CD4-positive, alpha-beta T cell treated with Interleukin-12 subunit alpha and Interleukin-12 subunit beta, for 1 hour (primary cell): ENCODE data around the gene TXK.
A peak's percentile ranks its signal among the peaks of the same experiment; 100 is the strongest.

ENCODE experiments used
- DNase-seq: peaks from one replicate; pipeline ENCODE4 v3.0.0-alpha.2; 2020

The TXK gene

DNA sequence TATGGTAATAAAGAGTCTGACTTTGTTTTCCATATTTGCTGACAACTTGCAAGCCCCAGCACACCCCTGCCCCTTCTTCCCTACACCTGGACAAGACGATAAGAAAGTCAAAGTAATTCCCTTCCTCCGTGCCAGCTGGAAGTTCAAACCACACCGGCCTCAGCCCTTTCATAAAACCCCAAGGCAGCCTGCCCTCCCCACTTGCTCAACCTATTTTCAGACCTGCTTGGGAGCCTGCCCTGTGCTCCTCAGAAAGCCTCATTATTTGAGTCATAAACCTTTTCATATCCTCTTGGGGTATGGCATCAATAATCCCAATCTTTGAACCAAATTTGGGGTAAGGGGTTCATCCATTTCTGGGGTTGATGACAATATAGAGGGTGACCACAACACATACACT lies 88.0 kb downstream of the TXK start:
- no peak for DNase-seq

DNA sequence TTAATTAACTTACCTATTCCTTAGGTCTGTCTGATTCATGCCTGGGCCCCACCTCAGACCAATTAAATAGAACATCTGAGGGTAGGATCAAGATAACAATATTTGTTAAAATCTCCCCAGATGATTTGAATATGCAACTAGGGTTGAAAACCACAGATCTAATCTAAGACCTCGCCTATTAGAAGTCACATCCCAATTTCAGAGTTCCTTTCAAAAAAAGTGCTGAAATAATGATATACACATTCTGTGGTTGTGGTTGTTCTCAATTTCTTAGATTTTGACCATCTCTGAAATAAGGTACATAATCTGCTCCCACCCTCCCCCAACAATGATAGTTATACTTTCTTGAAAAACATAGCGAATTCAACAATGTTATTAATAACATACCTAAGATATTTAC lies 89.8 kb downstream of the TXK start:
- DNase-seq, result no peak

DNA sequence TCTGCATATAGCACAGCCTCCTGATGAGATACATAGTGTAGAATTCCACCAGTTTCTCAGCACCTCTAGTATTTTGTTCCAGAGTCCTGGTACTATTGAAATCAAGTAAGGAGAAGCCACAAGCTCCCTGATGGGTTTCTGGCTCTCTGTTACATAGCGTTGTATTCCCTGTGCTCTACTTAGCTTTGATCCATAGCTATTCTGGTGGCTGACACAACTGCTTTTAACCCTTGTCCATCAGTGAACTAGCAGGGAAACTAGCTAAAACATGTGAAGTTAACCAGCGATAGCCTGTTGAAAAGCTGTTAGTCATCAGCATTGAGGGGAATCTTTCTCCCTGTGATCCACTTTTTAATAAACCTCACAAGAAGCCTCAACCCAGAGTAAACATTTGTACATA lies 90.5 kb downstream of the TXK start:
- DNase-seq, result no peak

DNA sequence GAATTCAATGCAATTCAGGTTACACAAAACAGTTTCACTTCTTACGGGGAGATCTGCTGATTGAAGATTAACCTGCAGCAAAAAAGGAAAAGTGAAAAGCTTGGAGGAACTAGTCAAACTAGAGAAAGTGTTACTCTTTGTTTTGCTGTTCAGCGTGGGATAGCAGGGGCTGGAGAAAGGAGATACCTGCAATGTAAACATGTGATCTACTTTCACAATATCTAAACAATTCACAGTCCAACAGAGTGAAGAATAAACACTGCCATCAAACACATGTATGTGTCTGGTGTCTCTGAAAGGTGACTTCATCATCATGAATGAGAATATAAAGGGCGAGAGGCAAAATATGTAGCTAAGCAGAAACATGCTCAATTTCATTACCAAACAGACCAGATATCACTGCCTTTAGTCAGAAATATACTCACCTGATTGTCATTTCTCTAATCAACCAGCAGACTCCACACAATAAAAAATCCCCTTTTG lies 91.0 kb downstream of the TXK start:
- no peak for DNase-seq

DNA sequence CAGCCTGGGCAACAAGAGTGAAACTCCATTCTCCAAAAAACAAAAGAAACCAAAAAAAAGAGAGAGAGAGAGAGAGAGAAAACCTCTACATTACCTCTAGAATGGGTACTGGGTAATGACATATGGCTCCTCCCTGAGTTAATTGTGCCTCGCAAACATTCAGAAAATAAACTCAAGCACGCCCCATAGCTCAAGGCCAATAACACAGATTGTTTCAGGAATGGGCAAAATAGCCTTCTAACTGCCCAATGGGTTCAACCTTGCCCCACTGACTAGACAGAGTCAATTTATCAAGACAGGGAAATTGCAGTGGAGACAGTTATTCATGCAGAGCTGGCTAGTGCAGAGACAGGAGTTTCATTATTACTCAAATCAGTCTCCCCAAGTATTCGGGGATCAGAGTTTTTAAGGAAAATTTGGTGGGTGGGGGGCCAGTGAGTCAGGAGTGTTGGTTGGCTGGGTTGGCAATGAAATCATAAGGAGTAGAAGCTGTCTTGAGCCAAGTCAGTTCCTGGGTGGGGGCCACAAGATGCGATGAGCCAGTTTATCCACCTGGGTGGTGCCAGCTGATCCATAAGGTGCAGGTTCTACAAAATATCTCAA lies 92.4 kb downstream of the TXK start:
- no peak for DNase-seq

DNA sequence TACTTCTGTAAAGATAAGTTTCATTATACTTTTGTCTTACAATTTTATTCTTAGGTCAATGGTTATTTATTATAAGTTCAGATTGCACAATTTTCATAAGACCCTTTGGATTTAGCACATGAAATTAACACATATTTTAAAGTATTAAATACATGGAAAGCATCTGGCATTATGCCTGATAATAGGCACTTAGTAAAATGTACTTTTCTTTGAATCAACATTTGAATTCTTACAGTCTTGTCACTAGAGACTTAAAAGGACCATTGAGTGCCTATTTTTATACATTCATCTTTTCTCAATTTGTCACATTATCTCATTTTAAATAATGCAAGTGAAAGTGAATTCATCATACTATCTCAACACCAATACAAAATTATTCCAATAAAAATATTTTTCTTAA lies 94.5 kb downstream of the TXK start:
- no peak for DNase-seq

DNA sequence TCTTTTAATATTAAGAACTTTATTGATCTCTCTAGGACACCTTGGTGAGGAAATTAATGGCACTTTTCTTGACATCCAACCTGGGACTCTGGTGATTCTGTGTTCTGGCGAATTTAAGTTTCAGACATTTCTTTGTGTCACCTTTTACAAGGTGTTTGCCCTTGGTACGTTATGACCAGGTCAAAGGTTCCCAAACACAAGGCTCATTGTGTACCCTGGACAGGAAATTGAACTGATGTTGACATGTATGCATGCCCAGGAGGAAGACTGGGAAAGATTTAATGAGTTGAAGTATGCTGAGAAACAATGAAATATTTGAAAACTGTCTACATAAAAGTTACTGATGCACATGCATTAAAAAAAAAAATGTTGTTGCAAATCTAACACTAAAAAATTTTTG lies 95.4 kb downstream of the TXK start:
- DNase-seq, result no peak

DNA sequence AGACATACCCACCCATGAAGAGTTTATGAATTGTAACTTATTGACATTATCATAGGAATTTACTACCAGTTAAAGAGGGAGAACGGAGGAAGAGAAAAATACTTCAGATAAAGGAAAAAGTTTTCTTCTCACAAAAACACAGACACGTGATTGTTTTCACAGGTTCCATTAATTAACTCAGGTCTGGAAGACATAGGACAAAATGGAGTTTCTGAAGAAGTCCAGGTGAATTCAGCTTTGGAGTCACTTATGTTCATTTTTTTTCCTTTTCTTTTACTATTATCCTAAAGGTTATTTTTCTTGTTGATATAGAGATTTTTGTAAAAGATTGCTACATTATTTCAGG lies 97.0 kb downstream of the TXK start:
- no peak for DNase-seq

DNA sequence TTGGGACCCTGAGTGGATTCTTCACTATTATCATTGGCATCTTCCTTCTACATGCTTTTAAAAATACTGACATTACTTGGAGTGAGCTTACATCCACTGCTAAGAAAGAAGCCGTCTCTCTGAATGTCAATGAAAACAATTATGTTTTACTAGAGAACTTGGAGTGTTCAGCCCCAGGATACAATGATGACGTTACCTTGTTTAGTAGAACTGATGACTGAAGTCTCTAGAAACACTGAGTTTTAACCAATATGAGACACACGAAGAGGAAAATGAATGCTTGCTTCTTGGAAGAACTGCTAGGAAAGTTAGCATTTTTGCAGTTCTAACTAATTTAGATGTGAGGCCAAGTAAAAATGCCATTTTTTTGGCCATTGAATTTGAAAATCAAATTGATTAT lies 98.1 kb downstream of the TXK start:
- no peak for DNase-seq

DNA sequence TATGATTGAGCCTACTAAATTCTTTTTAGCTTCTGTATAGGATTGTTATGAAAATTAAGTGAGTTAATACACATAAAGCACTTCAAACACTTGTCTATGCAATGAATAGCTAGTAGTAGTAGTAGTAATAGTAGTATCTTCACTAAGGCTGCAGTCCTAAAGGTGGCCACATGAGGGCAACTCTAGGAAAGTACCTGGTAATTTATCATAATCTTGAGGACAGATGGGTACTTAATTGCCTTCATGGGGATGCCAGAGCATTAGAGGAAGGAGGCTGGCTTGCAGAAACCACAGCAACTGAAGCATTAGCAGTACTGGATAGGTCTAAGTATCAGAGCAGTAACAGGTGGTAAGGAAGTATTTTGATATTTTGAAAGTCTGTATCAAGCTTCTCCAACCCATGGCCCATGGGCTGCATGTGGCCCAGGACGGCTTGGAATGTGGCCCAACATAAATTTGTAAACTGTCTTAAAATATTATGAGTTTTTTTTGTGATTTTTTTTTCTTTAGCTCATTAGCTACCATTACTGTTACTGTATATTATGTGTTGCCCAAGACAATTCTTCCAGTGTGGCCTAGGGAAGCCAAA lies 100.1 kb downstream of the TXK start:
- peak; percentile 67 for DNase-seq

DNA sequence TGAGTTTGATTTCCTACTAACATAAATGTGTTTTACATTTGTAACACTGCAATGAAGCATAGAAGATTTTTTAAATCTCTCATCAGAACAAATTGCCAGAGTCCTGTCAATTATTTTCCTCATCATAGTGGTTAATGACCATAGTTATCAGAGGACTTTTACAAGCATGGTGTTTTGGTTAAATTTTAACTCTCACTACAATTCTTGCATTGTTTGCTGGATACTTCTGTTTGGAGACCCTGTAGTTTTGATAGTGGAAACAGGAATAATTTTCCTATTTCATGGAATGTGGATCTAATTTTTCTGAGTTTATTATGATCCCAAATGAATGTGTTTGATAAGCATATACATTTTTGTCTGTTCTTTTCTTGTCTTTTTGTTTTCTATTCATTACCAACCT lies 100.6 kb downstream of the TXK start:
- DNase-seq, result no peak

DNA sequence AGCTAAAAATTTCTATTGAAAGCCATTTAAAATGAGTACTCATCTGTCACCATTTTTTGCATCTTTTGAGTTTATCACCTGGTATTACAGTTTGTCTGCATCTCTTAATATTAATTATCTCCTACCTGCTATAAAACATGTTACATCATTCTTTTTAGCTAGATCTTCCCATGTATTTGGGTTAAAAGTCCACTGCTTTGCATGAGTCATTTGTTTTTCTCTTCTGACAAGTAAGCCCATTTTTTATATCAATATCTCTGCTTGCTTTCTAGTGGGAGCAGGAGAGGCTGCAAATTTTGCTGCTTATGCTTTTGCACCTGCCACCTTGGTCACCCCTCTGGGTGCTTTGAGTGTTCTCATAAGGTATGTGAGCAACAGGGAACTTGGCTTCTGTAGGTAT lies 101.3 kb downstream of the TXK start:
- DNase-seq, result no peak

DNA sequence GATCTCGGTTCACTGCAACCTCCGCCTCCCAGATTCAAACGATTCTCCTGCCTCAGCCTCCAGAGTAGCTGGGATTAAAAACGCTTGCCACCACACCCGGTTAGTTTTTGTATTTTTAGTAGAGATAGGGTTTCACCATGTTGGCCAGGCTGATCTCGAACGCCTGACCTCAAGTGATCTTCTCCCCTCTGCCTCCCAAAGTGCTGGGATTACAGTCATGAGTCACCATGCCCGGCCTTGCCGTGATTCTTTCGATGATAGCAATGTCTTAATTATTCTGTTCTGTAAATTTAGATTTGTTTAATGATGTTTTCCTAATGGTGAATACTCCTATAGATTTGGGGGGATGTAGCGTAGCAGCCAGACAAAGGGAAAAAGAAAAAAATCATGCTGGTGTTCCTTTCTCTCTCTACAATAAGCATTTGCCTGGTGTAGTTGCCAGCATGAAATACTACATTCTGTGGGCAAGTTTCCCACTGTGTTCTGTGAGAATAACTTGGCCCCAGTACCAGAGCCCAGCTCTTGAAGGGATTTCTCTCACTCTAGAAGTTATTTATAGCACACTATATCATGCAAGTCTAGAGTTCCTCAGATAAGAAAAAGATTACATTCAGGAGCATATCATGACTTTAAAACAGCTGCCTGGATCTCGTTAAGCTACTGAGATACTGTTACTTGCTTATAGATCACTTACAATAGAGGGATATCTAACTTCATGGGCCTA lies 102.1 kb downstream of the TXK start:
- no peak for DNase-seq

DNA sequence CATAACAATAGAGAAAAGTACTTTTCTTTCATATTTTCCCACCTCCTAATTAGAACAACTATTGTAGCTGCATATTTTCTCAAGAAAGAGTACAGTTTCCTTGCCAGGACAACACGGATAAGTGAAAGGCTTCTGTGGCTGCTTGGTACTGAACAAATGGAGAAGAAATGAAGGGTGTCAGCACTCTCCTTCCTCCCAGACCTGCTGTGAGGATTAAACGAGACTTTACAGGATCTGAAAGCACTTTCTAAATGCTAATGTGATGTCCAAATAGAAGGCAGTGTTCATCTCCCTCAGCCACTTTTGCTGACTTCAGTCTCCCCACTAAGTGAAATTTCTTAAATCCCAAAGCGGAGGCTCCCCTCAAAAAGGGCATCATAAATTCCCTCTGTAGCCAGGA lies 103.6 kb downstream of the TXK start:
- DNase-seq, result no peak

DNA sequence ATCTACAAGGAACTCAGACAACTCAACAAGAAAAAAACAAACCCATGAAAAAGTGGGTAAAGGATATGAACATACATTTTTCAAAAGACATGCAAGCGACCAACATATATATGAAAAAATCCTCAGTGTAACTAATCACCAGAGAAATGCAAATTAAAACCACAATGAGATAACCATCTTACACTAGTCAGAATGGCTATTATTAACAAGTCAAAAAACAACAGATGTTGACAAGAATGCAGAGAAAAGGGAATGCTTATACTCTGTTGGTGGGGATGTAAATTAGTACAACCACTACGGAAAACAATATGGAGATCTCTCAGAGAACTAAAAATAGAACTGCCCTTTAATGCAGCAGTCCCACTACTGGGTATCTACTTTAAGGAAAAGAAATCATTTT lies 105.4 kb downstream of the TXK start:
- DNase-seq, result no peak

DNA sequence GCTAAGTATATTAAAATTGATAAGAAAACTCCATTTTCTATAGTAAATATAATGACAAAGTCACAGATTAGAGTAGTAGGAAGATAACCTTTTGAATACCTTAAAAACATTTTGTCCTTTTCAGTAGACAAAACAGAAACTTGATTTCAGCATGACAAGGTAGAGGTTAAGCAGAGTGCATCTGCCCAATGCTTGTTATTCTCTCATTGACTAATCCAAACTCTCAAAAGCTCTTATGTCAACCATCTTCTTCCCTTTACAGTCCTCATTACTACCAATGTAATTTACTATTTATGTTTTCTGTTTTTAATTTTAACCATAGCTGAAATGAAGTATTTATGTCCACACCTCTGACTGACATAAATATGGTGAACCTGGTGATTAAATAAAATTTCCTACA lies 106.4 kb downstream of the TXK start:
- DNase-seq, result no peak

DNA sequence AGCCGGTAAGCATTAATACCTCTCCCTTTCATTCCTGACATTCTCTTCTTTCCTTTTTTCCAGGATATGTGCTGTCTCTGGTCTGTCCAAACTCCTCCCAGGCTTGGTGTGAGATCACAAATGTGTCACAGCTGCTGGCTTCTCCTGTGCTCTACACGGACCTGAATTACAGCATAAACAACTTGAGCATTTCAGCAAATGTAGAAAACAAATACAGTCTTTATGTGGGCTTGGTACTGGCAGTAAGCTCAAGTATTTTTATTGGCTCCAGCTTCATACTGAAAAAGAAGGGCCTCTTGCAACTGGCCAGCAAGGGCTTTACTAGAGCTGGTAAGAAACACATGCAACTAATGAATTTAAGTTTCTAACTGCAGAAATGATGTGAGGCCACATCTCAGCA lies 109.0 kb downstream of the TXK start:
- no peak for DNase-seq

DNA sequence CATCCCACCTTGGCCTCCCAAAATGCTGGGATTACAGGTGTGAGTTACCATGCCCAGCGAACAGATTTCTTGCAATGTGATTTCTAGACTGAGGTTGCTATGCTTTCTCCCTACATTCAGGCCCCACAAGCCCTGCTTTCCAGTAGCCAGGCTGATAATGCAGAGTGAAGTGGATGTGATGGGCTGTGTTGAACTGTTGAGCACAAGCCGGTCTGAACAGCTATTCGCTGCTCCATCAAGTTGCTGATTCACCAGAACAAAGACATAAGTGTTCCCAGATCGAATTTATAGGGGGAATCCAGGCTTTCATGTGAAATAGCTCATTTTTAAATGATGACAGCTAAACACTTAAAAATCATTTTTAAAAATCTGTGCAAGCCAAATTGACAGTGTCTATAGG lies 109.5 kb downstream of the TXK start:
- no peak for DNase-seq

DNA sequence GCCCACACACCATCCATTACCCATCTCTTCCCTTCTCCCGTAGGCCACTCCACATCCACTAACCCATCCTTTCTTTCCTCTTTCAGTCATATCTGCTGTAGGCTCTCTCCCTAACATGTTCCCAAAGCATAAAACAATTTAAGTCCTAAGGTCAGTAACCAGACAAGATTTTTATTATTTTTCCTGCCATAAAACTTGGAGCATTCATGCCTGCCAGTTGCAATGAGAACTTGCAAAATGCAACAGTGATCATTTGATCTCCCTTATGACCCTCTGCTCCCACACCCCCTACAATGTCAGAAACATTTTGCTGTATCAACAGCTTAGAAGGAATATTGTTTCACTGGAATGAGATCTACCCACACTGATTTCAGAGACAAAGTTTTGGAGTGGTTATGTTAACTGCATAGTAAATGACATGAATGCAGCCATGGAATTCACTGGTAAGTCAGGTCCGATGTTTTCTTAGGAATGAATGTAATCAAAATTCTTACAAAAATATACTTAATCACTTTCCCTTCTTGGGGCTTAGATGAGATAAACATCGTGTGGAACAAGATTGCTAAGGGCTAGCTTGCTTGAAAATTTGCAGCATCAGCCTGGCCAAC lies 111.8 kb downstream of the TXK start:
- DNase-seq, result no peak

DNA sequence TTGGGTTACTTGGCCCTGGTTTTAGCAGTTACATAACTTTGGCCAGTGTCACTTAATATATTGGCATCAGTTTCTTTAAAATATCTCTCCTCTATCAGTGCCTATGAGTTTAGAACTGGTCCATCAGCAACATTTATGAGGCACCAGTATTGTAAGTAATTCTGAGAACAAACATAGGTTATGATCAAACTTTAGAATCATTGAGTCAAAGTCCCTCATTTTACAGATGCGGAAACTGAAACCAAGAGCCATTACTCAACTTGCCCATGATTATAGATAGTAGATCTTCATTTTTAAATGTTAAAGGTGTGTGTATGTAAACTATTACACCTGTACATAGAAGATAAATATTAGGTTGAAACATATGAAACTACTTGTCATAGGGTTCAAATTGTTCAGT lies 113.0 kb downstream of the TXK start:
- DNase-seq, result no peak

DNA sequence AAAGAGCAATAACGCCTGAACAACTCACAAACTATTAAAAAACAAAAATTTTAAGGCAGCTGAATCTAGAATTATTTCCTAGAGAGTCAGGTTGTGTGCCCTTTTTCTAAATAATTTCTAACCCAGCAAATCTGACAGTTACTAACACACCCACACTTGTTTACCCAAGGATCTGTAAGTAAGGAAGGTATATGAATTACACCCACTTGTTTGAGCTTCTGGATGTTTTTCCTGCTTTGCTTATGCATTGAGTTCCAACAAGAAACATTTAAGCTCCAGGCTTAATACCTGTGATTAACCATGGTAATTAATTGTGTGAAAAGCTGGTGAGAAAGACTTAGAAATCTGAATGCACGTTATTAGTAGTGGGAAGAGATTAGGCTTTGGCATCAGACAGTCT lies 115.9 kb downstream of the TXK start:
- DNase-seq, result no peak

DNA sequence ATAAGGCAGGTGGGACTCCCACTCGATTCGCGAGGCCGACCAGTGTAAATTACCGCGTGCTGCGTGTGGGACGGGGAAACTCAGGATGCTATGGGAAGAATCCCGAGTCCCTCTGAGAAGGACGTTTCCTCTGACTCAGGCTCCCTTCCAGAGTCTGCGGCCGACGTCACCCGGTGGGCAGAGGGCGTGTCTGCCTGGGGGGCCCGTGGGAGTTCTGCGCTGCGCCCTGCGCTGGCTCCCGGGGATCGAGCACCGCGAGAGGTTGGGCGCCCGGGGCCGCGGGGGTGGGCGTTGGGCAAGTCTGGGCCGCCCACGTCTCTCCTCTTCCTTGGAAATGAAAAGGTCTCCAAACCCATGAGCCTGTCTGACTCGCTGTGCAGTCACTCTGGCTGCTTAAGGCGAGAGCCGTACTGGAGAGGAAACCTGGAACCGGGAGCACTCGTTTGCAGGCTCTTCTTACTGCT lies 116.9 kb downstream of the TXK start:
- peak; percentile 4 for DNase-seq
